Progenitor cell of endocrine pancreas (in vitro differentiated cells): ENCODE data around the gene RPAIN. TPM values are rescaled to one million over a fixed set of nuclear protein-coding genes. Genes with fewer than 3 reads are reported as not detected.
A peak's percentile ranks its signal among the peaks of the same experiment; 100 is the strongest.

Experiments used
- DNase-seq: peaks from one replicate; pipeline ENCODE4 v3.0.0; 2021; ENCODE audit warnings: low spot score; ENCODE audit not compliant: unreplicated experiment
- H3K27ac Mint-ChIP-seq: 2 replicates; pipeline ENCODE4 v1.8.0; 2021; ENCODE audit warnings: mild to moderate bottlenecking, moderate library complexity, mixed read lengths
- H3K27me3 Mint-ChIP-seq: 2 replicates; pipeline ENCODE4 v1.8.0; 2021; ENCODE audit warnings: mixed read lengths
- H3K36me3 Mint-ChIP-seq: 2 replicates; pipeline ENCODE4 v1.8.0; 2022; ENCODE audit warnings: mixed read lengths; ENCODE audit not compliant: insufficient read depth
- H3K4me1 Mint-ChIP-seq: 2 replicates; pipeline ENCODE4 v1.8.0; 2021; ENCODE audit warnings: low read depth, mixed read lengths
- H3K4me3 Mint-ChIP-seq: 2 replicates; pipeline ENCODE4 v1.8.0; 2021; ENCODE audit warnings: low read depth, mild to moderate bottlenecking, moderate library complexity, mixed read lengths
- H3K9me3 Mint-ChIP-seq: 2 replicates; pipeline ENCODE4 v1.8.0; 2021; ENCODE audit warnings: low read depth, mixed read lengths
- CTCF ChIP-seq: fragments of 200-600 bp; sonication (generic); IDR thresholded peaks from one replicate; pipeline ENCODE4 v1.5.0; 2021; ENCODE audit warnings: antibody characterized with exemption, mild to moderate bottlenecking; ENCODE audit not compliant: unreplicated experiment
- total RNA-seq: library from RNA; stranded (reverse); gene quantifications from 2 replicates; pipeline ENCODE4 v1.2.1, GENCODE V29; 2021

RPAIN gene
- total RNA-seq, 1 donor from 2014 or later, result 115 TPM

- H3K27me3 Mint-ChIP-seq, result no peaks in the 10 kb centered on the region
- peaks cover 10% of the 10 kb centered on the region for H3K36me3 Mint-ChIP-seq
- TF ChIP-seq CTCF, result no peak
- H3K4me3 Mint-ChIP-seq, result no peak overlapping the region
- no peaks in the 10 kb centered on the region for H3K9me3 Mint-ChIP-seq
- H3K27ac Mint-ChIP-seq, result no peak overlapping the region
- no peak for DNase-seq
- H3K4me1 Mint-ChIP-seq, result no peaks in the 10 kb centered on the region
Measured at GRCh38 chr17:5446786-5447185, 26.8 kb downstream of the RPAIN start.

- H3K4me3 Mint-ChIP-seq, result no peak overlapping the region
- no peak overlapping the region for H3K27ac Mint-ChIP-seq
- no peak for TF ChIP-seq CTCF
- peaks cover 19% of the 10 kb centered on the region for H3K4me1 Mint-ChIP-seq
- no peaks in the 10 kb centered on the region for H3K27me3 Mint-ChIP-seq
- H3K36me3 Mint-ChIP-seq, result peaks cover 8% of the 10 kb centered on the region
- DNase-seq, result no peak
- no peaks in the 10 kb centered on the region for H3K9me3 Mint-ChIP-seq
Measured at GRCh38 chr17:5464717-5465507, 44.9 kb downstream of the RPAIN start.

GRCh38 chr17:5466295-5466694, 46.3 kb downstream of the RPAIN start:
- Mint-ChIP-seq H3K4me1 (peaks cover 19% of the 10 kb centered on the region), H3K4me3 (no peak overlapping the region), H3K9me3 (no peaks in the 10 kb centered on the region), H3K27me3 (no peaks in the 10 kb centered on the region), H3K36me3 (peaks cover 5% of the 10 kb centered on the region), H3K27ac (no peak overlapping the region)
- no peak for TF ChIP-seq CTCF
- no peak for DNase-seq

- Mint-ChIP-seq H3K4me3 (peak overlapping the region; percentile 77), H3K36me3 (peaks cover 7% of the 10 kb centered on the region), H3K9me3 (no peaks in the 10 kb centered on the region), H3K27ac (peak overlapping the region; percentile 79), H3K27me3 (no peaks in the 10 kb centered on the region), H3K4me1 (peaks cover 19% of the 10 kb centered on the region)
- no peak for TF ChIP-seq CTCF
- DNase-seq, result no peak
Measured at GRCh38 chr17:5467416-5467815, 47.4 kb downstream of the RPAIN start.

- H3K4me1 Mint-ChIP-seq, result peaks cover 19% of the 10 kb centered on the region
Measured at GRCh38 chr17:5468075-5468473, 48.1 kb downstream of the RPAIN start.

More at GRCh38 chr17:5468075-5468473, 48.1 kb downstream of the RPAIN start:
- Mint-ChIP-seq H3K9me3 (no peaks in the 10 kb centered on the region), H3K27me3 (no peaks in the 10 kb centered on the region), H3K36me3 (peaks cover 7% of the 10 kb centered on the region), H3K27ac (peak overlapping the region; percentile 79), H3K4me3 (peak overlapping the region; percentile 77)
- TF ChIP-seq CTCF, result no peak
- DNase-seq, result no peak
